ENCODE data around the gene CA11.

GRCh38 chr19:48624067-48624594, 21.9 kb downstream of the CA11 start:
- TF ChIP-seq CTCF (IDR thresholded peaks at IDR 0.05) (no peak), POLR2AphosphoS5 (IDR thresholded peaks at IDR 0.05; ENCODE audit: low read depth, low read length) (no peak), SIN3A (IDR thresholded peaks at IDR 0.05; ENCODE audit: borderline replicate concordance, insufficient read depth, low read depth, low read length) (no peak)
